GM12874 (cell line): Measurements from ENCODE around the gene ATG4C.

ENCODE experiments used
- CTCF ChIP-seq: IDR thresholded peaks from 2 replicates; pipeline ENCODE4 v1.5.1; 2011; ENCODE audit warnings: low read depth, mild to moderate bottlenecking, control low read depth, low read length, moderate library complexity; ENCODE audit not compliant: insufficient read depth

Gene ATG4C

GRCh38 chr1:62870148-62870547 lies 86.2 kb downstream of the ATG4C start:
- TF ChIP-seq CTCF = no peak

GRCh38 chr1:62875676-62876075 lies 91.7 kb downstream of the ATG4C start:
- TF ChIP-seq CTCF = no peak

GRCh38 chr1:62876535-62876934 lies 92.6 kb downstream of the ATG4C start:
- TF ChIP-seq CTCF = no peak

GRCh38 chr1:62877579-62877978 lies 93.6 kb downstream of the ATG4C start:
- TF ChIP-seq CTCF = no peak

- no peak for TF ChIP-seq CTCF
Measured at GRCh38 chr1:62879962-62880361, 96.0 kb downstream of the ATG4C start.

- TF ChIP-seq CTCF = no peak
Measured at GRCh38 chr1:62882201-62883104, 98.5 kb downstream of the ATG4C start.

- TF ChIP-seq CTCF = no peak
Measured at GRCh38 chr1:62884156-62884740, 100.3 kb downstream of the ATG4C start.
